Vagina (tissue), 2 donors: Measurements from ENCODE around the gene HPGDS. TPM values are rescaled to one million over a fixed set of nuclear protein-coding genes. Genes with fewer than 3 reads are reported as not detected.

Experiments
- DNase-seq, 2 donors: peaks; one replicate each; pipeline ENCODE4 v3.0.0-alpha.2; 2017; ENCODE audit errors: extremely low spot score in 2 of 2
- H3K27ac ChIP-seq: fragments of 200-600 bp; sonication (generic); one replicate; pipeline ENCODE4 v1.5.1; 2019
- H3K27me3 ChIP-seq: fragments of 200-600 bp; sonication (generic); one replicate; pipeline ENCODE4 v1.5.1; 2019
- H3K36me3 ChIP-seq, 2 donors: fragments of 200-600 bp; sonication (generic); one replicate each; pipeline ENCODE4 v1.5.1; 2017 to 2019
- H3K4me1 ChIP-seq: fragments of 200-600 bp; sonication (generic); one replicate; pipeline ENCODE4 v1.5.1; 2019
- H3K4me3 ChIP-seq, 2 donors: fragments of 200-600 bp; sonication (generic); 1 replicate in 1 of 2; 2 replicates in 1 of 2; pipeline ENCODE4 v1.5.1; 2016 to 2019
- H3K9me3 ChIP-seq: fragments of 200-600 bp; sonication (generic); one replicate; pipeline ENCODE4 v1.5.1; 2019
- POLR2A ChIP-seq, 2 donors: fragments of 450-650 bp; IDR thresholded peaks; one replicate each; pipeline ENCODE4 v1.6.1; 2017; ENCODE audit warnings: antibody characterized with exemption in 2 of 2, mild to moderate bottlenecking in 2 of 2, moderate library complexity in 2 of 2
- POLR2AphosphoS5 ChIP-seq, 2 donors: sonication (generic); formaldehyde crosslinking; IDR thresholded peaks; one replicate each; pipeline ENCODE4 v1.9.0; 2017; ENCODE audit warnings: antibody characterized with exemption in 2 of 2, mild to moderate bottlenecking in 2 of 2, low read depth in 1 of 2; ENCODE audit not compliant: insufficient read depth in 1 of 2
- intact Hi-C: fragments of 100-400 bp; cut with DNase I; formaldehyde crosslinking; loops from one replicate; pipeline ENCODE4 v1.15.1; 2023
- total RNA-seq: library from RNA; depleted of rRNA; stranded (reverse); fragments of >200 nt; gene quantifications from one replicate; pipeline ENCODE4 v1.2.3, GENCODE V29; 2016
- TF ChIP-seq, protein P1 (sequence below), 3 experiments: fragments of 450-650 bp in 2 of 3; fragments of 200-600 bp in 1 of 3; sonication (generic) in 1 of 3; IDR thresholded peaks; one replicate each; pipeline ENCODE4 v1.5.1; 2017 to 2019; ENCODE audit warnings: antibody characterized with exemption in 3 of 3, mild to moderate bottlenecking in 2 of 3, moderate library complexity in 2 of 3

HPGDS gene
- total RNA-seq, 1 donor from 2014 or later, result 0.98 TPM

DNA sequence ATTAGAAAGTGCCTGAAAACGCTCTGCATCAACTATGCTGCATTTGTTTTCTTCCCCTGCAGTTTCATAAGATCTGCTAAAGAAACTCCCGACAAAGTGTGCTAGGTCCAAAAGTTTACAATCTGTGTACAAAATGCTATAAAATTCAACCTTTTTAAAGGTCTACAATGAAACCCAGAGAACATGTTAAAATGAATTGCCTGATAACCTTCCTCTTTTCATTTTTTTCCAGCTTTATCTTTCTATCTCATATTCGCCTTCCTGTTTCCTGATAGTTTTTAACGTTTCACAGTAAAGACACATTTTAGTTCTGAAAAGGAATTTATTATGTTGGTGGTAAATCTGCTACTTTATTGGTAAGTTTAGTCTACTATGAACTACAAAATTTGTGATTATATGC, 9.5 kb upstream of the HPGDS start:
- intact Hi-C loops, result no loop called here
- DNase-seq, result no peak
- TF ChIP-seq POLR2AphosphoS5 (IDR thresholded peaks at IDR 0.05; ENCODE audit: insufficient read depth in 1 of 2, low read depth in 1 of 2), result no peak
- TF ChIP-seq, protein P1, sequence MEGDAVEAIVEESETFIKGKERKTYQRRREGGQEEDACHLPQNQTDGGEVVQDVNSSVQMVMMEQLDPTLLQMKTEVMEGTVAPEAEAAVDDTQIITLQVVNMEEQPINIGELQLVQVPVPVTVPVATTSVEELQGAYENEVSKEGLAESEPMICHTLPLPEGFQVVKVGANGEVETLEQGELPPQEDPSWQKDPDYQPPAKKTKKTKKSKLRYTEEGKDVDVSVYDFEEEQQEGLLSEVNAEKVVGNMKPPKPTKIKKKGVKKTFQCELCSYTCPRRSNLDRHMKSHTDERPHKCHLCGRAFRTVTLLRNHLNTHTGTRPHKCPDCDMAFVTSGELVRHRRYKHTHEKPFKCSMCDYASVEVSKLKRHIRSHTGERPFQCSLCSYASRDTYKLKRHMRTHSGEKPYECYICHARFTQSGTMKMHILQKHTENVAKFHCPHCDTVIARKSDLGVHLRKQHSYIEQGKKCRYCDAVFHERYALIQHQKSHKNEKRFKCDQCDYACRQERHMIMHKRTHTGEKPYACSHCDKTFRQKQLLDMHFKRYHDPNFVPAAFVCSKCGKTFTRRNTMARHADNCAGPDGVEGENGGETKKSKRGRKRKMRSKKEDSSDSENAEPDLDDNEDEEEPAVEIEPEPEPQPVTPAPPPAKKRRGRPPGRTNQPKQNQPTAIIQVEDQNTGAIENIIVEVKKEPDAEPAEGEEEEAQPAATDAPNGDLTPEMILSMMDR (IDR thresholded peaks at IDR 0.05), result no peak
- no peak for TF ChIP-seq POLR2A (IDR thresholded peaks at IDR 0.05)

DNA sequence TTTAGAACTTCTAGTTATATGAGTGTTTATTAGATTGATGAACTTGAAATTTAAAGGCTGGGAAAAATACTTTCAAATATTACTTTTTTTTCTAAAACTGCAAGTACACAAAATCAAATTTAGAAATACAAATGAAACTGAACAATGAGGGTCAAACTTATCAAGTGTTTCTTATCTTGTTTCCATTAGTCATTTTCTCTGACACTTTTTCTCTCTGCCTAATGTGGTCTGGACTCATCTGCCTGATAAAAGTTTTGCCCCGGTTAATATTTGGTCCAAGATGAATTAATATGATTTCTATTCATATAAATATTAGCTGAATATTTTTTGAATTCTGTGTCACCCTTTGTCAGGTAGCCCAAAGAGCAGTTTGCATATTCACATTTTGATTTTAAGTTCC, 8.7 kb upstream of the HPGDS start:
- TF ChIP-seq, protein P1 (IDR thresholded peaks at IDR 0.05), result no peak
- no peak for TF ChIP-seq POLR2AphosphoS5 (IDR thresholded peaks at IDR 0.05; ENCODE audit: insufficient read depth in 1 of 2, low read depth in 1 of 2)
- no peak for TF ChIP-seq POLR2A (IDR thresholded peaks at IDR 0.05)
- intact Hi-C loops, result no loop called here
- H3K4me3 ChIP-seq, result no peak overlapping the region
- H3K4me1 ChIP-seq, result no peaks in the 10 kb centered on the region
- no peak for DNase-seq
- H3K36me3 ChIP-seq, result no peaks in the 10 kb centered on the region
- no peaks in the 10 kb centered on the region for H3K27me3 ChIP-seq
- H3K9me3 ChIP-seq, result no peaks in the 10 kb centered on the region
- H3K27ac ChIP-seq, result no peak overlapping the region

More for the DNA sequence above, 9.5 kb upstream of the HPGDS start:
- no peaks in the 10 kb centered on the region for H3K36me3 ChIP-seq
- H3K27ac ChIP-seq, result no peak overlapping the region
- H3K4me3 ChIP-seq, result no peak overlapping the region
- no peaks in the 10 kb centered on the region for H3K4me1 ChIP-seq
- no peaks in the 10 kb centered on the region for H3K27me3 ChIP-seq
- H3K9me3 ChIP-seq, result no peaks in the 10 kb centered on the region

DNA sequence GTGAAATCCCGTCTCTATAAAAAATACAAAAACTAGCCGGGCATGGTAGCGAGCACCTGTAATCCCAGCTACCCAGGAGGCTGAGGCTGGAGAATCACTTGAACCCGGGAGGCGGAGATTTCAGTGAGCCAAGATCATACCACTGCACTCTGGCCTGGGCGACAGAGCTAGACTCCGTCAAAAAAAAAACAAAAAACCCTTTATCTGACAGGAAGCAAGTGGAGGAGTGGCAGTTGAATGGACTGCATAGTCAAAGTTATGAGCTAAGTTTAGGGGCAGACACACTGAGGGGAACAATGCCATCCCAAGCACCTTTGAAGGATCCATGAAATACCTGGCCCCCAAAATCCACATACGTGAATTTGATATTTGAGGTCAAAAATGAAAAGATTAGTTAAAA, 7.5 kb upstream of the HPGDS start:
- H3K27me3 ChIP-seq, result no peaks in the 10 kb centered on the region
- no peak overlapping the region for H3K4me3 ChIP-seq
- DNase-seq, result no peak
- H3K4me1 ChIP-seq, result no peaks in the 10 kb centered on the region
- intact Hi-C loops, result no loop called here
- no peaks in the 10 kb centered on the region for H3K9me3 ChIP-seq
- no peak overlapping the region for H3K27ac ChIP-seq
- TF ChIP-seq POLR2AphosphoS5 (IDR thresholded peaks at IDR 0.05; ENCODE audit: insufficient read depth in 1 of 2, low read depth in 1 of 2), result no peak
- TF ChIP-seq POLR2A (IDR thresholded peaks at IDR 0.05), result no peak
- TF ChIP-seq, protein P1 (IDR thresholded peaks at IDR 0.05), result no peak
- H3K36me3 ChIP-seq, result no peaks in the 10 kb centered on the region

DNA sequence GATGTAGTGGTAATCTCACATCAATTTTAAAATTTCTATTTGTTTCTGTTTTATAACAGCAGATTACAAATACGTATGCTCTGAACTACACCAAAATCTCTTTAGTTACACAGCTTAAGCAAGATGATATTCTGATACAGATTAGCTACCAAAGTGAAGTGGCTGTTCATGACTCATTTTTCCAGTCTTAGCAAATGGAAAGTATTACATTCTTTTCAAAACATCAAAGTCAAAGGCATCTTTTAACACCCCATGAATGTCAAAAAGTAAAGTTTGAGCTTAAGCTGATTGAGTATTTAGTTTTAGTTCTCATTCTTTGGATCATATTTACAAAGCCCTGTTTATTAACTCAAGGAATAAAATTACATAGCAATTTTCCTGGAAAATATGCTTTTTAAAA, 6.6 kb upstream of the HPGDS start:
- Histone ChIP-seq H3K27ac (no peak overlapping the region), H3K9me3 (no peaks in the 10 kb centered on the region), H3K4me3 (no peak overlapping the region), H3K36me3 (no peaks in the 10 kb centered on the region), H3K4me1 (no peaks in the 10 kb centered on the region), H3K27me3 (no peaks in the 10 kb centered on the region)
- no peak for DNase-seq
- intact Hi-C loops, result no loop called here
- no peak for TF ChIP-seq POLR2AphosphoS5 (IDR thresholded peaks at IDR 0.05; ENCODE audit: insufficient read depth in 1 of 2, low read depth in 1 of 2)
- TF ChIP-seq, protein P1 (IDR thresholded peaks at IDR 0.05), result no peak
- no peak for TF ChIP-seq POLR2A (IDR thresholded peaks at IDR 0.05)

DNA sequence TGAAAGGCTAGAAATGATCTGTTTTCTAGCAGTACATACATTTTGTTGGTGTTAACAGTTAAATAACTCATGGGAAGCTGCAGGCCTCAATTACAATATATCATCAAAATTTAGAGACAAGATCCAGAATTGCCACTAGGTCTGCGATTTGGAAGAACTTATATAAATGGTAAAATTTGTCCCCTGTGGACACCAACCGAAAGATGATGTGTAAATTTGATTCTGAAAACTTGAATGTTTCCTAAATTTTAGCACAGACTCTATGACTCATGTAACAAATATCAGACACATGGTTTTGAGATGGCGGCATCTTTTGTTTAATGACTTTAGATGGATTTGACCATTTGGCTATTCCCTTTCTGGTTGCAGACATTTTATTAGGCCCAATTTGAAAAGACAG, 6.0 kb upstream of the HPGDS start:
- Histone ChIP-seq H3K36me3 (no peaks in the 10 kb centered on the region), H3K27ac (no peak overlapping the region), H3K27me3 (no peaks in the 10 kb centered on the region), H3K4me1 (no peaks in the 10 kb centered on the region), H3K9me3 (no peaks in the 10 kb centered on the region), H3K4me3 (no peak overlapping the region)
- intact Hi-C loops, result no loop called here
- no peak for DNase-seq
- TF ChIP-seq POLR2A (IDR thresholded peaks at IDR 0.05), result no peak
- TF ChIP-seq, protein P1 (IDR thresholded peaks at IDR 0.05), result no peak
- no peak for TF ChIP-seq POLR2AphosphoS5 (IDR thresholded peaks at IDR 0.05; ENCODE audit: insufficient read depth in 1 of 2, low read depth in 1 of 2)
